ENCODE results near the gene TTR.

DNA sequence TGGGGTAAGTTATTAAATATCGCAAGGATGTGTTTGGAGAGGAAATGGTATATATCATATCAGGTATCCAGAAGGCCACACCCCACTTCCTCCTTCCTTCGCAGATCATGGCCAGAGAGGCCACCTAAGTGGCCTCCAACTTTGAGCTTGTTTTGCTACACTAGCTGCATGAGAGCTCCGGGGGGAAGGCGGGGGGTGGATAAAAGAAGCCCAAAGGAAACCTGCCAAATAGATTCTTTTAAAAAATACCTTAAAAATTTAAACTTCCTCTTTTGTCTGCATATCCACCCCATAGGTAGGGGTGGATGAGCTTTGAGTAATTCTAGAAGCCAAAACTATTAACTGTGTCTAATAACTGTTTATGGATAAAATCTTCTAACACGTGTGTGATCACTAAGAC lies 5.7 kb upstream of the TTR start:
- TF ChIP-seq, protein P1, sequence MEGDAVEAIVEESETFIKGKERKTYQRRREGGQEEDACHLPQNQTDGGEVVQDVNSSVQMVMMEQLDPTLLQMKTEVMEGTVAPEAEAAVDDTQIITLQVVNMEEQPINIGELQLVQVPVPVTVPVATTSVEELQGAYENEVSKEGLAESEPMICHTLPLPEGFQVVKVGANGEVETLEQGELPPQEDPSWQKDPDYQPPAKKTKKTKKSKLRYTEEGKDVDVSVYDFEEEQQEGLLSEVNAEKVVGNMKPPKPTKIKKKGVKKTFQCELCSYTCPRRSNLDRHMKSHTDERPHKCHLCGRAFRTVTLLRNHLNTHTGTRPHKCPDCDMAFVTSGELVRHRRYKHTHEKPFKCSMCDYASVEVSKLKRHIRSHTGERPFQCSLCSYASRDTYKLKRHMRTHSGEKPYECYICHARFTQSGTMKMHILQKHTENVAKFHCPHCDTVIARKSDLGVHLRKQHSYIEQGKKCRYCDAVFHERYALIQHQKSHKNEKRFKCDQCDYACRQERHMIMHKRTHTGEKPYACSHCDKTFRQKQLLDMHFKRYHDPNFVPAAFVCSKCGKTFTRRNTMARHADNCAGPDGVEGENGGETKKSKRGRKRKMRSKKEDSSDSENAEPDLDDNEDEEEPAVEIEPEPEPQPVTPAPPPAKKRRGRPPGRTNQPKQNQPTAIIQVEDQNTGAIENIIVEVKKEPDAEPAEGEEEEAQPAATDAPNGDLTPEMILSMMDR (IDR thresholded peaks at IDR 0.05): no peak
- TF ChIP-seq POLR2A (IDR thresholded peaks at IDR 0.05): no peak
